ENCODE results near the gene S100A7.

The S100A7 gene

DNA sequence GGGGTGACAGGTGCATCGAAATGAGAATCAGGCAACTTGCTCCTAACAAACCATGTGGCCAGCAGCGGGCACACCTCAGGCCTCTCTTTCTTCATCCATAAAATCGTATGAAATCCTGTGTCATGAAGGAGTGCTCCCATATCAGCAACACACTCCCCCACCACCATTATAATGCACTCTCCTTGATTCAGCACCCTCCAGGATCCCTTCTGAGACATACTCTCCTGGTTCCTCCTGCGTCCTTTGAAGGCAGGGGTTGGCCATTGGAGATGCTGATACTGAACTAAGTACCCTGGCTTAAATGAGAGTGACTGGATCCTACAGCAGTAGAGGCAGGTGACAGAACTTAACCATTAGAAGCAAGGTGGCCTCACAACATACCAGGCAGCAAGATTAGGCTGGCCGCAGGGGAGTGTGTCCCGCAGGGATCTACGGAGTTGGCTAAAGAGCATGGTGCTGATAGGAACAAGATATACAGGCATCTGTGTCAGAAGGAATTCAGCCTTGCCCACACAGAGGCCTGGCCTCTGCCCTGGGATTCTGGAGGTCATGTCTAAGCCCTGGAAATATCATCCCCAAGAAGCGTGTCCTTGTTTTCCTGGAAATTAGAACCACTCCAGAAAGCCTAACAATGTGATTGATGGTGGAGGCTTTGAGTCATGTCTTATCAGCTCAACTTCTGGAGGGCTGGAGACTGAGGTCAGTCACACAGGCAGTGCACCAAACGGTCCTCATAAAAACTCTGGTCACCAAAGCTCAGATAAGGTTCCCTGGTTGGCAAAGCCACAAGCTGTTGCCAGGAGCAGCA lies 27.4 kb downstream of the S100A7 start:
- TF ChIP-seq, protein P1, sequence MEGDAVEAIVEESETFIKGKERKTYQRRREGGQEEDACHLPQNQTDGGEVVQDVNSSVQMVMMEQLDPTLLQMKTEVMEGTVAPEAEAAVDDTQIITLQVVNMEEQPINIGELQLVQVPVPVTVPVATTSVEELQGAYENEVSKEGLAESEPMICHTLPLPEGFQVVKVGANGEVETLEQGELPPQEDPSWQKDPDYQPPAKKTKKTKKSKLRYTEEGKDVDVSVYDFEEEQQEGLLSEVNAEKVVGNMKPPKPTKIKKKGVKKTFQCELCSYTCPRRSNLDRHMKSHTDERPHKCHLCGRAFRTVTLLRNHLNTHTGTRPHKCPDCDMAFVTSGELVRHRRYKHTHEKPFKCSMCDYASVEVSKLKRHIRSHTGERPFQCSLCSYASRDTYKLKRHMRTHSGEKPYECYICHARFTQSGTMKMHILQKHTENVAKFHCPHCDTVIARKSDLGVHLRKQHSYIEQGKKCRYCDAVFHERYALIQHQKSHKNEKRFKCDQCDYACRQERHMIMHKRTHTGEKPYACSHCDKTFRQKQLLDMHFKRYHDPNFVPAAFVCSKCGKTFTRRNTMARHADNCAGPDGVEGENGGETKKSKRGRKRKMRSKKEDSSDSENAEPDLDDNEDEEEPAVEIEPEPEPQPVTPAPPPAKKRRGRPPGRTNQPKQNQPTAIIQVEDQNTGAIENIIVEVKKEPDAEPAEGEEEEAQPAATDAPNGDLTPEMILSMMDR (IDR thresholded peaks at IDR 0.05; ENCODE audit: unreplicated experiment in 3 of 3): no peak
- no peaks in the 10 kb centered on the region for H3K36me3 Mint-ChIP-seq (ENCODE audit: low read depth)
- H3K9me3 Mint-ChIP-seq: no peaks in the 10 kb centered on the region
- no peaks in the 10 kb centered on the region for H3K4me1 Mint-ChIP-seq
- H3K4me3 Mint-ChIP-seq: no peak overlapping the region
- peaks cover 19% of the 10 kb centered on the region for H3K27me3 Mint-ChIP-seq (ENCODE audit: low read depth)
- no peak overlapping the region for H3K27ac Mint-ChIP-seq

DNA sequence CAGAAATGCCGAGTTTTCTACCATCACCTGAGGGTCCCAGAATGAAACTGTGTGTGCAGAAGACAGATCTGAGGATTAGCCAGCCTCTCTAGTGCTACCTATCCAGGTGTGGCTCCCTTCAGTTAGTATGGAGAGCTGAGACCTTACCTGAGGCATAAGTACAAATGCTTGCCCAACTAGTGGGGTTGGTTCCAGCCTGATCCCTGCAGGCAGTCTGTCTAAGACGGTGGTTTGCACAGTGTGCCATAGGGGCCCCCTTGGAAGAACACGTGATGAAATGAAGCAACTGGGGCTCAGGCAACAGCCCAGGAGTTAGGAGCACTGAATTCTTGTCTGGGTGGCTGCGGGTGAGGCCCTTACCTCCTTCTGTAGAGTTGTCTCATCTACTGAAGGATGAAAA lies 28.5 kb downstream of the S100A7 start:
- H3K27ac Mint-ChIP-seq: no peak overlapping the region
- TF ChIP-seq, protein P1 (IDR thresholded peaks at IDR 0.05; ENCODE audit: unreplicated experiment in 3 of 3): no peak
- no peaks in the 10 kb centered on the region for H3K9me3 Mint-ChIP-seq
- H3K36me3 Mint-ChIP-seq (ENCODE audit: low read depth): no peaks in the 10 kb centered on the region
- H3K4me3 Mint-ChIP-seq: no peak overlapping the region
- no peaks in the 10 kb centered on the region for H3K4me1 Mint-ChIP-seq
- peaks cover 12% of the 10 kb centered on the region for H3K27me3 Mint-ChIP-seq (ENCODE audit: low read depth)

DNA sequence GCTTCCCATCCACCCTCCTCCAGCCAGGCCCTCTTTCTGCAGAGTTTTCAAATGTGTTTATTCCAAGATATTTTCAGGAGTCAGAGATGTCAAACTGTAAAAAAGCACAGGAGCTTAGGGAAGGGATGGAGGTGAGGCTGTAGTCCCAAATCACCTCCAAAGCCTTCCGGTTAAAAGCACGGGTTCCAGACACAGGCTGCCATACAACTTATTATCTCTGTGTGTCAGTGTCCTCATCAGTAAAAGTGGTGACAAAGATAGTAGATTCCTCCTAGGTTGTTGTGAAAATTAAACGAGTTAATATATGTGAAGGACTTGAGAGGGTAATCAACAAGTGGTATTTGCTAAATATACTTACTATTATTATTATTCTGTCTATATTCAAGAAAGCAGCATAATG lies 29.0 kb downstream of the S100A7 start:
- TF ChIP-seq, protein P1 (IDR thresholded peaks at IDR 0.05; ENCODE audit: unreplicated experiment in 3 of 3): no peak
- Mint-ChIP-seq H3K27ac (no peak overlapping the region), H3K36me3 (ENCODE audit: low read depth) (no peaks in the 10 kb centered on the region), H3K4me1 (no peaks in the 10 kb centered on the region), H3K4me3 (no peak overlapping the region), H3K9me3 (no peaks in the 10 kb centered on the region), H3K27me3 (ENCODE audit: low read depth) (peaks cover 10% of the 10 kb centered on the region)

DNA sequence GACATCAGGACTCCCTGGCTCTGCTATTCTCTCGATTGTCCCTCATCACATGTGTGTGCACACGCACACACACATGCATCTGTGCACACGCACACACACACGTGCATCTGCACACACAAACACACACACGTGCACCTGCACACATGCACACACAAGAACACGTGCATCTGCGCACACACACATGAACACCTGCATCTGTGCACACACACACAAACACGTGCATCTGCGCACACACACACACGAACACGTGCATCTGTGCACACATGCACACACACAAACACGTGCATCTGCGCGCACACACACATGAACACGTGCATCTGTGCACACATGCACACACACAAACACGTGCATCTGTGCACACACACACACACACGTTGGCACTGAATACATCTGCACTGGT lies 29.4 kb downstream of the S100A7 start:
- H3K9me3 Mint-ChIP-seq: no peaks in the 10 kb centered on the region
- no peaks in the 10 kb centered on the region for H3K4me1 Mint-ChIP-seq
- peaks cover 10% of the 10 kb centered on the region for H3K27me3 Mint-ChIP-seq (ENCODE audit: low read depth)
- TF ChIP-seq, protein P1 (IDR thresholded peaks at IDR 0.05; ENCODE audit: unreplicated experiment in 3 of 3): no peak
- H3K36me3 Mint-ChIP-seq (ENCODE audit: low read depth): no peaks in the 10 kb centered on the region
- H3K4me3 Mint-ChIP-seq: no peak overlapping the region
- no peak overlapping the region for H3K27ac Mint-ChIP-seq

DNA sequence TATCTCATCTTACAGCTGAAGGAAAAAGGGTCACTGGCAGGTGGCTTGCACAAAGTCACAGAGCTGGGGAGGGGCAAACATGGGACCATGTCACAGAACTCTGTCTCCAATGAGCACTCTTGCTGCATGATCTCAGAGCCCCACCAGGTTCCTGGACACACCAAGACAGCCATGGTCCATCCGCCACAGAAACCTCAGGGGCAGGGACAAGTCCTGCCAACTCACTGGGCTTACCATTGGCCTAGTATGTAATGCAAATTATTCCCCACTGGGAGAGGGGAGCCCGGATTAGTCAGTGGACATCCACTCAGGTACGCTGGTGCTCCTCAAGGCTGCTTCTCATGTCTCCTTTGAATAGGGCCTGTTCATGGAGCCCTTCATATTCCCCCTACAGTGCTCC lies 29.9 kb downstream of the S100A7 start:
- H3K4me1 Mint-ChIP-seq: no peaks in the 10 kb centered on the region
- no peaks in the 10 kb centered on the region for H3K9me3 Mint-ChIP-seq
- no peak overlapping the region for H3K4me3 Mint-ChIP-seq
- TF ChIP-seq, protein P1 (IDR thresholded peaks at IDR 0.05; ENCODE audit: unreplicated experiment in 3 of 3): no peak
- H3K27me3 Mint-ChIP-seq (ENCODE audit: low read depth): peaks cover 10% of the 10 kb centered on the region
- H3K36me3 Mint-ChIP-seq (ENCODE audit: low read depth): no peaks in the 10 kb centered on the region
- H3K27ac Mint-ChIP-seq: no peak overlapping the region

DNA sequence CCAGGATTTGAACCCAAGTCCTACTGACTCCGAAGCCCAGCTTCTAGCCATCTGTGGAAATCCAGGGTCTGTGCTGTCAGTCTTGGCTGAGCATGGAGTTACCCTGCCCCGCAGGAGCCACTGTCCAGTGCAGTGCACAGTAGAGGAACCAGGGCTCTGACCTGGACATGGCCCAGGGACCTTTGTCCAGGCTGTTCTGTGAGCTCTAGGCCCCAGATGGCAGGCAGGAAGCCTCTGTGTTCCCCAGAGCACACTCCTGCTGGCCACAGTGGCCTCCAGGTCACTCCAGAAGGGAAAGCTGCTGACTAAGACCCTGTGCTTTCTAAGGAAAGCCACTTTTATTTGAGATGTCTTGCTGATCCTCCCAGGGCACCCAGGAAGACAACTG lies 30.3 kb downstream of the S100A7 start:
- no peak overlapping the region for H3K27ac Mint-ChIP-seq
- no peaks in the 10 kb centered on the region for H3K4me1 Mint-ChIP-seq
- H3K36me3 Mint-ChIP-seq (ENCODE audit: low read depth): no peaks in the 10 kb centered on the region
- H3K27me3 Mint-ChIP-seq (ENCODE audit: low read depth): peaks cover 10% of the 10 kb centered on the region
- no peaks in the 10 kb centered on the region for H3K9me3 Mint-ChIP-seq
- no peak overlapping the region for H3K4me3 Mint-ChIP-seq
- TF ChIP-seq, protein P1 (IDR thresholded peaks at IDR 0.05; ENCODE audit: unreplicated experiment in 3 of 3): no peak

All from nephron (organoid).